Measurements from ENCODE around the gene CCDC83. TPM values are rescaled to one million over a fixed set of nuclear protein-coding genes. Genes with fewer than 3 reads are reported as not detected.

Gene CCDC83
- not detected for total RNA-seq

GRCh38 chr11:85855341-85855656 is at the start of gene CCDC83:
TSS of gene CCDC83 (plus strand) at chr11:85855383. CDS start at chr11:85865124, 9,741 bp downstream.
- Mint-ChIP-seq H3K27me3 (no peaks in the 10 kb centered on the region), H3K36me3 (no peaks in the 10 kb centered on the region), H3K9me3 (no peaks in the 10 kb centered on the region), H3K4me3 (peak within 1 kb of the TSS; percentile 86), H3K27ac (peak within 1 kb of the TSS; percentile 87), H3K4me1 (ENCODE audit: low read depth) (peaks cover 10% of the 10 kb centered on the region)
- CTCF ChIA-PET = interaction anchor here (0.6 to 2.4 kb wide), 53 partner anchors 9 to 962 kb away, joined by 3 to 15 read pairs (median 4); partner anchors contain the start of genes CCDC89, PICALM, SYTL2 and TMEM126A
- no peak for DNase-seq
- POLR2A ChIA-PET = interaction anchor here (0.6 to 1.1 kb wide), 6 partner anchors 84 to 754 kb away, joined by 3 read pairs; partner anchors contain the start of genes HIKESHI and TMEM126B
- intact Hi-C loops (cut with micrococcal nuclease) = loop anchor here (2.0 to 10.0 kb wide), 8 partner anchors 94 to 952 kb away; no protein-coding TSS in a partner anchor

GRCh38 chr11:85805387-85805786 is 49.8 kb upstream of the CCDC83 start:
- no peak overlapping the region for H3K27ac Mint-ChIP-seq
- no peak for DNase-seq
- no peaks in the 10 kb centered on the region for H3K9me3 Mint-ChIP-seq
- ChIA-PET POLR2A (no interaction called here), CTCF (no interaction called here)
- H3K27me3 Mint-ChIP-seq = no peaks in the 10 kb centered on the region
- no peak overlapping the region for H3K4me3 Mint-ChIP-seq
- peaks cover 19% of the 10 kb centered on the region for H3K4me1 Mint-ChIP-seq (ENCODE audit: low read depth)
- no peaks in the 10 kb centered on the region for H3K36me3 Mint-ChIP-seq
- intact Hi-C loops (cut with micrococcal nuclease) = no loop called here

- Mint-ChIP-seq H3K36me3 (no peaks in the 10 kb centered on the region), H3K4me1 (ENCODE audit: low read depth) (peaks cover 20% of the 10 kb centered on the region), H3K4me3 (no peak overlapping the region), H3K27me3 (no peaks in the 10 kb centered on the region), H3K27ac (no peak overlapping the region), H3K9me3 (no peaks in the 10 kb centered on the region)
- CTCF ChIA-PET = no interaction called here
- intact Hi-C loops (cut with micrococcal nuclease) = no loop called here
- no peak for DNase-seq
- POLR2A ChIA-PET = no interaction called here
Measured at GRCh38 chr11:85806016-85806415, 49.2 kb upstream of the CCDC83 start.

GRCh38 chr11:85806876-85807275 is 48.3 kb upstream of the CCDC83 start:
- peaks cover 23% of the 10 kb centered on the region for H3K4me1 Mint-ChIP-seq (ENCODE audit: low read depth)
- H3K36me3 Mint-ChIP-seq = no peaks in the 10 kb centered on the region
- DNase-seq = no peak
- POLR2A ChIA-PET = no interaction called here
- intact Hi-C loops (cut with micrococcal nuclease) = no loop called here
- H3K9me3 Mint-ChIP-seq = no peaks in the 10 kb centered on the region
- H3K4me3 Mint-ChIP-seq = no peak overlapping the region
- no peak overlapping the region for H3K27ac Mint-ChIP-seq
- CTCF ChIA-PET = no interaction called here
- H3K27me3 Mint-ChIP-seq = peaks cover 3% of the 10 kb centered on the region

- CTCF ChIA-PET = interaction anchor here (0.6 to 2.9 kb wide), 7 partner anchors 8 to 114 kb away, joined by 3 to 11 read pairs (median 4); no protein-coding TSS in a partner anchor
- Mint-ChIP-seq H3K27me3 (peaks cover 3% of the 10 kb centered on the region), H3K4me1 (ENCODE audit: low read depth) (peaks cover 23% of the 10 kb centered on the region), H3K4me3 (no peak overlapping the region), H3K9me3 (no peaks in the 10 kb centered on the region), H3K27ac (no peak overlapping the region), H3K36me3 (no peaks in the 10 kb centered on the region)
- intact Hi-C loops (cut with micrococcal nuclease) = no loop called here
- POLR2A ChIA-PET = interaction anchor here (1.0 kb wide), 1 partner anchor 180 kb away, joined by 7 read pairs; no protein-coding TSS in a partner anchor
- no peak for DNase-seq
Measured at GRCh38 chr11:85809191-85809590, 46.0 kb upstream of the CCDC83 start.

- POLR2A ChIA-PET = no interaction called here
- CTCF ChIA-PET = interaction anchor here (0.9 to 2.9 kb wide), 8 partner anchors 9 to 114 kb away, joined by 3 to 11 read pairs (median 4); partner anchors contain the start of gene CCDC83
- DNase-seq = peak; percentile 27
- no peaks in the 10 kb centered on the region for H3K9me3 Mint-ChIP-seq
- peaks cover 25% of the 10 kb centered on the region for H3K4me1 Mint-ChIP-seq (ENCODE audit: low read depth)
- intact Hi-C loops (cut with micrococcal nuclease) = no loop called here
- H3K27ac Mint-ChIP-seq = no peak overlapping the region
- H3K4me3 Mint-ChIP-seq = peak overlapping the region; percentile 75
- H3K36me3 Mint-ChIP-seq = no peaks in the 10 kb centered on the region
- H3K27me3 Mint-ChIP-seq = peaks cover 3% of the 10 kb centered on the region
Measured at GRCh38 chr11:85809863-85810262, 45.3 kb upstream of the CCDC83 start.

- CTCF ChIA-PET = interaction anchor here (0.9 to 2.9 kb wide), 6 partner anchors 13 to 115 kb away, joined by 3 to 11 read pairs (median 6); partner anchors contain the start of gene CCDC83
- Mint-ChIP-seq H3K4me1 (ENCODE audit: low read depth) (peaks cover 28% of the 10 kb centered on the region), H3K27ac (no peak overlapping the region), H3K4me3 (peak overlapping the region; percentile 75), H3K27me3 (peaks cover 3% of the 10 kb centered on the region), H3K36me3 (no peaks in the 10 kb centered on the region), H3K9me3 (no peaks in the 10 kb centered on the region)
- POLR2A ChIA-PET = no interaction called here
- DNase-seq = peak; percentile 15
- intact Hi-C loops (cut with micrococcal nuclease) = no loop called here
Measured at GRCh38 chr11:85810521-85810870, 44.7 kb upstream of the CCDC83 start.

- no peaks in the 10 kb centered on the region for H3K9me3 Mint-ChIP-seq
- CTCF ChIA-PET = interaction anchor here (0.9 to 2.9 kb wide), 4 partner anchors 13 to 44 kb away, joined by 3 to 11 read pairs (median 6); partner anchors contain the start of gene CCDC83
- no peaks in the 10 kb centered on the region for H3K36me3 Mint-ChIP-seq
- POLR2A ChIA-PET = no interaction called here
- H3K27me3 Mint-ChIP-seq = peaks cover 3% of the 10 kb centered on the region
- peak; percentile 82 for DNase-seq
- peaks cover 28% of the 10 kb centered on the region for H3K4me1 Mint-ChIP-seq (ENCODE audit: low read depth)
- peak within 1 kb of the TSS; percentile 75 for H3K4me3 Mint-ChIP-seq
- H3K27ac Mint-ChIP-seq = peak within 1 kb of the TSS; percentile 42
- intact Hi-C loops (cut with micrococcal nuclease) = loop anchor here (1.0 kb wide), 3 partner anchors 12 to 111 kb away; no protein-coding TSS in a partner anchor
Measured at GRCh38 chr11:85810871-85811611, 44.1 kb upstream of the CCDC83 start, which contains the start of gene SYTL2. TSS of gene SYTL2 (minus strand) at chr11:85811141. CDS start at chr11:85757725, 53,416 bp downstream.

GRCh38 chr11:85811624-85812023 is 43.6 kb upstream of the CCDC83 start:
- intact Hi-C loops (cut with micrococcal nuclease) = loop anchor here (1.0 kb wide), 3 partner anchors 12 to 111 kb away; no protein-coding TSS in a partner anchor
- peak overlapping the region; percentile 42 for H3K27ac Mint-ChIP-seq
- ChIA-PET CTCF (no interaction called here), POLR2A (no interaction called here)
- H3K36me3 Mint-ChIP-seq = no peaks in the 10 kb centered on the region
- peaks cover 3% of the 10 kb centered on the region for H3K27me3 Mint-ChIP-seq
- peaks cover 28% of the 10 kb centered on the region for H3K4me1 Mint-ChIP-seq (ENCODE audit: low read depth)
- peak overlapping the region; percentile 73 for H3K4me3 Mint-ChIP-seq
- DNase-seq = no peak
- no peaks in the 10 kb centered on the region for H3K9me3 Mint-ChIP-seq

- Mint-ChIP-seq H3K36me3 (no peaks in the 10 kb centered on the region), H3K9me3 (no peaks in the 10 kb centered on the region), H3K4me3 (no peak overlapping the region), H3K4me1 (ENCODE audit: low read depth) (peaks cover 28% of the 10 kb centered on the region), H3K27me3 (peaks cover 3% of the 10 kb centered on the region), H3K27ac (no peak overlapping the region)
- intact Hi-C loops (cut with micrococcal nuclease) = no loop called here
- CTCF ChIA-PET = interaction anchor here (2.0 kb wide), 1 partner anchor 13 kb away, joined by 11 read pairs; no protein-coding TSS in a partner anchor
- POLR2A ChIA-PET = interaction anchor here (1.3 kb wide), 1 partner anchor 11 kb away, joined by 3 read pairs; no protein-coding TSS in a partner anchor
- DNase-seq = no peak
Measured at GRCh38 chr11:85813721-85814120, 41.5 kb upstream of the CCDC83 start.

- Mint-ChIP-seq H3K4me3 (no peak overlapping the region), H3K27me3 (peaks cover 3% of the 10 kb centered on the region), H3K4me1 (ENCODE audit: low read depth) (peaks cover 12% of the 10 kb centered on the region), H3K36me3 (no peaks in the 10 kb centered on the region), H3K9me3 (no peaks in the 10 kb centered on the region), H3K27ac (no peak overlapping the region)
- intact Hi-C loops (cut with micrococcal nuclease) = no loop called here
- POLR2A ChIA-PET = interaction anchor here (1.3 kb wide), 2 partner anchors 10 to 12 kb away, joined by 3 to 4 read pairs; no protein-coding TSS in a partner anchor
- CTCF ChIA-PET = interaction anchor here (0.5 to 2.0 kb wide), 3 partner anchors 11 to 120 kb away, joined by 3 to 11 read pairs (median 5); no protein-coding TSS in a partner anchor
- no peak for DNase-seq
Measured at GRCh38 chr11:85815186-85815931, 39.8 kb upstream of the CCDC83 start.

GRCh38 chr11:85819441-85819840 is 35.7 kb upstream of the CCDC83 start:
- ChIA-PET POLR2A (no interaction called here), CTCF (no interaction called here)
- Mint-ChIP-seq H3K27ac (no peak overlapping the region), H3K4me1 (ENCODE audit: low read depth) (peaks cover 37% of the 10 kb centered on the region), H3K9me3 (no peaks in the 10 kb centered on the region), H3K4me3 (no peak overlapping the region), H3K36me3 (no peaks in the 10 kb centered on the region), H3K27me3 (no peaks in the 10 kb centered on the region)
- no peak for DNase-seq
- intact Hi-C loops (cut with micrococcal nuclease) = no loop called here
